Neural progenitor cell (in vitro differentiated cells): ENCODE measurements around the gene TLN1.

Experiments
- EZH2 ChIP-seq: fragments of 200-600 bp; sonication (generic); IDR thresholded peaks from 2 replicates; pipeline ENCODE4 v1.6.1; 2017; ENCODE audit warnings: antibody characterized with exemption, mild to moderate bottlenecking, moderate library complexity
- TF ChIP-seq, protein P1 (sequence below): fragments of 200-600 bp; sonication (generic); IDR thresholded peaks from 2 replicates; pipeline ENCODE4 v1.5.1; 2017; ENCODE audit warnings: antibody characterized with exemption, mild to moderate bottlenecking

DNA sequence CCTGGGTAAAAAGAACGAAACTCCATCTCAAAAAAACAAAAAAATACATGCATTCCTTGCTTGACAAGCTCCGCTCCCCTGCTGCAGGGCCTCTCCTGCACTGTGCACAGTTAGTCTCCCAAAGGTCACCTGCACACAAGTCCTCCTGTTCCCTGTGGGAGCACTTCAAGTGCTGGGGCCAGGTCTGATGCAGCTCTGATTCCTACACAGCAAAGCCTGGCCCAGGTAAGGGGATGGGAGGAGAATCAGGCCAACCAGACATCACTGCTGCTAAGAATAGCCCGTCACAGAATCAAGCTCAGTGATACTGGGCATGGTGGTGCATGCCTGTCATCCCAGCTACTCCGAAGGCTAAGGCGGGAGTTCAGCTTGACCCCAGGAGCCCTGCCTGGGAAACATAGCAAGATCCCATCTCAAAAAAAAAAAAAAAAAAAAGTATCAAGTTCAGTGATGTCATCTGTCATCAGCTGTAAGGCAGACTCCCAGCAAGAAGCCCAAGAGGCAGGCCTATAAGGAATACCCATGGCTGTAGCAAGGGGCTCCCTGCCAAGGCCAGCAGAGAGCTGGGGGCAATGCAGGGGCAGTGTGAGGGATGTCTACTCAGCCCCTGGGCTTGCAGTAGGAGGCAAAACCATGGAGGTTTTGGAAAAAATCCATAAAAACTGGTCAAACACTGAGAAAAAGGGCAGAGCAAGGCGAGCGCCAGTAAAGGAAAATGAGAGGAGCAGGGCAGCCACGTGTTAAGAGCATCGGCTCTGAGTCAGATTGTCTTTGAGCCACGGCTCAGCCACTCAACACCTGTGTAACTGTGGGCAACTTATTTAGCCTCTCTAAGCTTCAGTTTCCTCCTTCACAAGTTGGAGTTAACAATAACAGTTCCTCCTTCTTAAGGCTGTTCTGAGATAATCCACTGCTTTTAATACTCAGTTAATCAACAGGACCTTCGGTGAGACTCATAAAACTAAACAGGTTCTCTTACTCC is 45.5 kb downstream of the TLN1 start:
- TF ChIP-seq, protein P1, sequence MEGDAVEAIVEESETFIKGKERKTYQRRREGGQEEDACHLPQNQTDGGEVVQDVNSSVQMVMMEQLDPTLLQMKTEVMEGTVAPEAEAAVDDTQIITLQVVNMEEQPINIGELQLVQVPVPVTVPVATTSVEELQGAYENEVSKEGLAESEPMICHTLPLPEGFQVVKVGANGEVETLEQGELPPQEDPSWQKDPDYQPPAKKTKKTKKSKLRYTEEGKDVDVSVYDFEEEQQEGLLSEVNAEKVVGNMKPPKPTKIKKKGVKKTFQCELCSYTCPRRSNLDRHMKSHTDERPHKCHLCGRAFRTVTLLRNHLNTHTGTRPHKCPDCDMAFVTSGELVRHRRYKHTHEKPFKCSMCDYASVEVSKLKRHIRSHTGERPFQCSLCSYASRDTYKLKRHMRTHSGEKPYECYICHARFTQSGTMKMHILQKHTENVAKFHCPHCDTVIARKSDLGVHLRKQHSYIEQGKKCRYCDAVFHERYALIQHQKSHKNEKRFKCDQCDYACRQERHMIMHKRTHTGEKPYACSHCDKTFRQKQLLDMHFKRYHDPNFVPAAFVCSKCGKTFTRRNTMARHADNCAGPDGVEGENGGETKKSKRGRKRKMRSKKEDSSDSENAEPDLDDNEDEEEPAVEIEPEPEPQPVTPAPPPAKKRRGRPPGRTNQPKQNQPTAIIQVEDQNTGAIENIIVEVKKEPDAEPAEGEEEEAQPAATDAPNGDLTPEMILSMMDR, result no peak
- no peak for TF ChIP-seq EZH2
